Prostate gland (tissue), 2 donors: ENCODE results near the gene DSEL. TPM values are rescaled to one million over a fixed set of nuclear protein-coding genes. Genes with fewer than 3 reads are reported as not detected.

ENCODE experiments used
- DNase-seq: peaks from one replicate; pipeline ENCODE4 v3.0.0-alpha.2; 2019; ENCODE audit warnings: low spot score
- H3K27ac ChIP-seq, 2 donors: fragments of 200-600 bp; sonication (generic); 2 replicates each; pipeline ENCODE4 v1.5.1; 2017 to 2019
- H3K27me3 ChIP-seq: fragments of 200-600 bp; sonication (generic); replicated peaks from 2 replicates; pipeline ENCODE4 v1.5.1; 2019; ENCODE audit not compliant: insufficient read depth
- H3K36me3 ChIP-seq, 2 donors: fragments of 200-600 bp; sonication (generic); 1 replicate in 1 of 2; 2 replicates in 1 of 2; pipeline versions ENCODE4 v1.5.1 to v1.8.1; 2017 to 2019
- H3K4me1 ChIP-seq: fragments of 200-600 bp; sonication (generic); replicated peaks from 2 replicates; pipeline ENCODE4 v1.5.1; 2019
- H3K4me3 ChIP-seq, 2 donors: fragments of 200-600 bp; sonication (generic); 2 replicates each; pipeline ENCODE4 v1.5.1; 2017 to 2019
- H3K9me3 ChIP-seq: fragments of 200-600 bp; sonication (generic); 2 replicates; pipeline ENCODE4 v1.5.1; 2017
- CTCF ChIP-seq, 4 experiments: fragments of 200-600 bp in 2 of 4; fragments of 450-650 bp in 2 of 4; sonication (generic) in 2 of 4; IDR thresholded peaks; 1 replicate in 3 of 4; 2 replicates in 1 of 4; pipeline ENCODE4 v1.5.1; 2016 to 2019; ENCODE audit warnings: antibody characterized with exemption in 4 of 4, mild to moderate bottlenecking in 2 of 4, moderate library complexity in 2 of 4
- POLR2A ChIP-seq: fragments of 450-650 bp; IDR thresholded peaks from one replicate; pipeline ENCODE4 v1.6.1; 2016; ENCODE audit warnings: antibody characterized with exemption, mild to moderate bottlenecking
- POLR2AphosphoS5 ChIP-seq: sonication (generic); formaldehyde crosslinking; IDR thresholded peaks from one replicate; pipeline ENCODE4 v1.6.1; 2017; ENCODE audit warnings: antibody characterized with exemption
- WGBS: methylation state at CpG from one replicate; pipeline ENCODE4 v1.1.5; 2018; 5-methylcytosine and 5-hydroxymethylcytosine counted together
- intact Hi-C: fragments of 100-400 bp; cut with DNase I; formaldehyde crosslinking; loops from one replicate; pipeline ENCODE4 v1.14.2; 2022
- total RNA-seq, 2 donors: library from RNA; depleted of rRNA; stranded (reverse); fragments of >200 nt; gene quantifications; one replicate each; pipeline ENCODE4 v1.1.0, GENCODE V29; 2016

The DSEL gene
- 1 to 10 TPM; 5.4 to 5.7 TPM for total RNA-seq

GRCh38 chr18:67516539-67517443 is at the start of gene DSEL:
TSS of gene DSEL (minus strand) at chr18:67516720. CDS start at chr18:67514608, 2,112 bp downstream.
- intact Hi-C loops = loop anchor here (5.0 to 10.0 kb wide), 2 partner anchors 1146 to 1198 kb away; partner anchors contain the start of gene TMX3
- H3K4me1 ChIP-seq = no peaks in the 10 kb centered on the region
- TF ChIP-seq POLR2A = peak; percentile 51
- TF ChIP-seq POLR2AphosphoS5 = peak; percentile 46
- TF ChIP-seq CTCF (IDR thresholded peaks at IDR 0.05) = no peak
- H3K27me3 ChIP-seq = no peaks in the 10 kb centered on the region
- peak; percentile 98 for DNase-seq
- H3K27ac ChIP-seq = peak within 1 kb of the TSS; percentile 74 to 83
- WGBS = 4% methylated on average over 48 of the region's 79 CpGs
- H3K9me3 ChIP-seq = no peaks in the 10 kb centered on the region
- H3K4me3 ChIP-seq = peak within 1 kb of the TSS; percentile 62 to 72
- no peaks in the 10 kb centered on the region for H3K36me3 ChIP-seq

GRCh38 chr18:67553437-67553836 is 36.9 kb upstream of the DSEL start:
- WGBS = 59% methylated on average over 2 of the region's 2 CpGs
- H3K9me3 ChIP-seq = no peaks in the 10 kb centered on the region

GRCh38 chr18:67550872-67551520 is 34.5 kb upstream of the DSEL start:
- TF ChIP-seq POLR2AphosphoS5 (no peak), CTCF (IDR thresholded peaks at IDR 0.05) (no peak), POLR2A (no peak)
- WGBS = 57% methylated on average over 3 of the region's 3 CpGs
- no peak for DNase-seq

More at GRCh38 chr18:67553437-67553836, 36.9 kb upstream of the DSEL start:
- Histone ChIP-seq H3K27ac (no peak overlapping the region), H3K4me3 (no peak overlapping the region), H3K4me1 (no peaks in the 10 kb centered on the region), H3K27me3 (no peaks in the 10 kb centered on the region), H3K36me3 (no peaks in the 10 kb centered on the region)
- TF ChIP-seq CTCF (IDR thresholded peaks at IDR 0.05) = no peak
- intact Hi-C loops = no loop called here
- DNase-seq = no peak

GRCh38 chr18:67549946-67550345 is 33.4 kb upstream of the DSEL start:
- Histone ChIP-seq H3K27ac (no peak overlapping the region), H3K4me3 (no peak overlapping the region), H3K36me3 (no peaks in the 10 kb centered on the region), H3K27me3 (no peaks in the 10 kb centered on the region), H3K4me1 (no peaks in the 10 kb centered on the region), H3K9me3 (no peaks in the 10 kb centered on the region)
- no peak for DNase-seq
- 26% methylated on average over 4 of the region's 4 CpGs for WGBS
- TF ChIP-seq CTCF (IDR thresholded peaks at IDR 0.05) = no peak
- no peak for TF ChIP-seq POLR2AphosphoS5
- no peak for TF ChIP-seq POLR2A
- intact Hi-C loops = no loop called here

More at GRCh38 chr18:67550872-67551520, 34.5 kb upstream of the DSEL start:
- Histone ChIP-seq H3K4me3 (no peak overlapping the region), H3K36me3 (no peaks in the 10 kb centered on the region), H3K9me3 (no peaks in the 10 kb centered on the region), H3K4me1 (no peaks in the 10 kb centered on the region), H3K27ac (no peak overlapping the region), H3K27me3 (no peaks in the 10 kb centered on the region)
- intact Hi-C loops = no loop called here
